Measurements from ENCODE around the gene PITPNC1. TPM values are rescaled to one million over a fixed set of nuclear protein-coding genes. Genes with fewer than 3 reads are reported as not detected.

The PITPNC1 gene
- total RNA-seq, 1 donor from 2014 or later: 18.4 TPM

- TF ChIP-seq CTCF (conservative IDR thresholded peaks at IDR 0.05; ENCODE audit: low read depth, low read length): no peak
- no peak overlapping the region for H3K4me3 ChIP-seq (ENCODE audit: low read depth, low read length)
- DNase-seq (ENCODE audit: low read depth): no peak
Measured at GRCh38 chr17:67613961-67614360, 236.9 kb downstream of the PITPNC1 start.

DNA sequence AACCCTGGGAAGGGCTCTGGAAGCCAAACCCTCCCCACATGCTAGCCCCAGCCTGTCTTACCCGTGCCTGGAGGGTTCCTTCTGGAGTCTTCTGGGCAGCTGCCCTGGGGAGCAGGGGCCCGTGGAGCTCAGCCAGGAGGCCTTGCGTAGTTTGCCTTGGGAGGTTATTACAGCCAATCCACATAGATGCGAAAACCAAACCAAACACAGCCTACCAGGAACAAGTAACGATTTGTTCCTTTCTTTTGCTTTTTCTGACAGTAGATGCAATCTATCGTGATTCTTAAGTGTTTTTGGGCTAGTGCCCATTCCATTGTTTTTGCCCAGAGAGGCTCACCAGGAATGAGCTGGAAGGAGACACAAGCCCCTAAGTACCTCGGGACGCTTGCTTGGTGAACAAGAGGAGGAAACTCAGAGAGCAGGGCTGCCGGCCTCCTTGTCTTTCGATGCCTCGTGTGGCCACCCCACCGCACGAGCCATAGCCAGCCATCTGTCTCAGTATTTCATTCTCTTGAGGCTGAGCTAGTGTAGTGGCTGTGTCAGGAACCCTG, 238.0 kb downstream of the PITPNC1 start:
- DNase-seq (ENCODE audit: low read depth): no peak
- H3K4me3 ChIP-seq (ENCODE audit: low read depth, low read length): no peak overlapping the region
- no peak for TF ChIP-seq CTCF (conservative IDR thresholded peaks at IDR 0.05; ENCODE audit: low read depth, low read length)

GRCh38 chr17:67615736-67616135, 238.7 kb downstream of the PITPNC1 start:
- no peak overlapping the region for H3K4me3 ChIP-seq (ENCODE audit: low read depth, low read length)
- TF ChIP-seq CTCF (conservative IDR thresholded peaks at IDR 0.05; ENCODE audit: low read depth, low read length): no peak
- no peak for DNase-seq (ENCODE audit: low read depth)

- no peak for DNase-seq (ENCODE audit: low read depth)
- no peak overlapping the region for H3K4me3 ChIP-seq (ENCODE audit: low read depth, low read length)
- TF ChIP-seq CTCF (conservative IDR thresholded peaks at IDR 0.05; ENCODE audit: low read depth, low read length): no peak
Measured at GRCh38 chr17:67617304-67617899, 240.3 kb downstream of the PITPNC1 start.

DNA sequence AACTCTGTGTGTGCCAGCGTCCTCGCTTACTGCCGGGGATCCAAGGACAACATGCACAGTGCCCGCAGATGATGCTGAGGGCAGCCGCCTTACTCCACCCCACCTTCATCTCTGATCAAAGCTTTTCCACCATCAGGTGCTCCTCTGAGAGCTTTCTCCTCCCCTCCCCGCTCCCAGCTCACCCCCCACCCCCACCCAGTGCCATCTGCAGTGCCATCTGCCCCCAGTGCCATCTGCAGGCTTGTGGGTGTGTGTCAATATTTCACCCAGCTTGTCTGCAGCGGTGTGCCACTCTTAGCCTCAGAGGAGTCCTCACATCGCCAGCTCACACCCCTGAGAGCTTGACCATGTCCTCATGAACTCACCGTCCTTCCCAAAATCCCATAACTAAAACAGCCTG, 242.5 kb downstream of the PITPNC1 start:
- TF ChIP-seq CTCF (conservative IDR thresholded peaks at IDR 0.05; ENCODE audit: low read depth, low read length): no peak
- no peak for DNase-seq (ENCODE audit: low read depth)
- H3K4me3 ChIP-seq (ENCODE audit: low read depth, low read length): no peak overlapping the region

- DNase-seq (ENCODE audit: low read depth): no peak
- no peak for TF ChIP-seq CTCF (conservative IDR thresholded peaks at IDR 0.05; ENCODE audit: low read depth, low read length)
- no peak overlapping the region for H3K4me3 ChIP-seq (ENCODE audit: low read depth, low read length)
Measured at GRCh38 chr17:67620088-67620487, 243.0 kb downstream of the PITPNC1 start.

GRCh38 chr17:67620636-67621035, 243.6 kb downstream of the PITPNC1 start:
- TF ChIP-seq CTCF (conservative IDR thresholded peaks at IDR 0.05; ENCODE audit: low read depth, low read length): no peak
- DNase-seq (ENCODE audit: low read depth): no peak
- H3K4me3 ChIP-seq (ENCODE audit: low read depth, low read length): no peak overlapping the region
